Midbrain (tissue), 1 donor: ENCODE measurements around the gene DNPEP.

Experiments used
- DNase-seq: peaks from one replicate; lab custom pipeline; 2025; lab: John Stamatoyannopoulos, UW

Gene DNPEP

DNA sequence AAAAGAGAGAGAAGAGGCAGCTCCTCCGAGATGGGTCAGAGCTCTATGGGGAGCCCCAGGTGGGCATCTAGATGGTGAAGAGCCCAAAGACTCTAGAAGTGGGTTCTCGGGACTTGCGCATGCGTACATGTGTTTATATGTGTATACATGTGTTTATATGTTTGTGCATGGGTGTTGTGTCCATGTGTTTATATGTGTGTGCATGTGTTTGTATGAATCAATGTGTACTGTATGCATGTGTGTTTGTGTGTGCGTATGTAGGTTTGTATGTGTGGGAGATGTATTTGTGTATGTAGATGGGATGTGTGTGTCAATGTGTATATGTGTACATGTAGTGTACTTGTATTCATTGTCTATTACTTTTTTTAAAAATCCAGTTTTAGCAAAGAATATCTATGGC, 25.6 kb downstream of the DNPEP start:
- no peak for DNase-seq

DNA sequence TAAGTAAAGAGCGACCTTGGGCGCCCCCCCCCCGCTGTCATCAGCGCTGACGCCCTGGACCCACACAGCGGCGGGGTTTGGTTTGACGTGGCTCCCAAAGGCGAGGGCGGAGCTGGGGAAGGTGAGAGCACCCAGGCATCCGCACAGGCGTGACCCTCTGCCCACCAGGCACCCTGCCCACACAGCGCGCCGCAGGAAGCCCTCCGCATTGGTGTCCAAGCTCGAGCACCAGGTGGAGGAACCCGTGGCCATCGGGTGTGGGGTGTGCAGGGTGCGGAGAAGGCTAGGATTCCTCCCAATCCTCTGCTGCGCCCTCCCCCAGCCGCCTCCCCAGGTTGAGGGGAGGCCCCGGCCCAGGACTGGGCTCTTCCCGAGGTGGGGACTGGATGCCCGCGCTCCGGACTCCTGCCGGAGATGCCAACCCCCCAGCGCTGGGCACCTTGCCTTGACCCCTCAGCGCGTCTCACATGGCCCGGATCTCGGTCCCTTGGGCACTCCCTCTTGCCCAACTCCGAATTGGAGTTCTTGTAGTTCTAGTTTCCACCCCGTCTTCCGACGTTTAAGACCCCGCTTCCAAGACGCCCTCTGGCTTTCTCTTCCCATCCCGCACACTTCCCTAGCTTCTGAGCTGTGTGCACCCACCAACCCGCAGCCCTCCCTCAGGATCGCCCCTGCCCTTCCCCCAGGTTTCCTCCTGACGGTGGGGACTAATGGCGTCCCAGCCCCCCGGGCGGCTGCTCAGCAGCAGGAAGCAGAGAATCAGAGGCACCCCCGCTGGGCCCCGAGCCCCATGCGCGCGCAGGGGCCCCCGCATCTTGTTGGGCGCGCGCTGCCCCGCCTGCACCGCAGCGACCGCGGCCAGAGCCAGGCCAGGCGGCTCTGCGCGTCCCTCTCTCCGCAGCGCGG, 29.3 kb downstream of the DNPEP start:
- DNase-seq: no peak

DNA sequence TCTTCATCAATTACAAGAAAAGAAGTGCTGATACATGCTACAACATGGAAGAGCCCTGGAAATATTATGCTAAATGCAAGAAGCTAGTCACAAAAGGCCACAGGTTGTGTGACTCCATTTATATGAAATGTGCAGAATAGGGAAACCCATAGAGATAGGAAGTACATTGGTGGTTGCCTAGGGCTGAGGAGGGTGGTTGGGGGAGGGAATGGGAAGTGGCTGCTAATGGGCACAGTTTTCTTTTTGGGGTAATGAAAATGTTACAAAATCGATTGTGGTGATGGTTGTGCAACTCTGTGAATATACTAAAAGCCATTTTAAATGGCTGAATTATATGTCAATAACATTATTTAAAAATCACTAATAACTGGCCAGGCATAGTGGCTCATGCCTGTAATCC, 30.9 kb downstream of the DNPEP start:
- DNase-seq: no peak

DNA sequence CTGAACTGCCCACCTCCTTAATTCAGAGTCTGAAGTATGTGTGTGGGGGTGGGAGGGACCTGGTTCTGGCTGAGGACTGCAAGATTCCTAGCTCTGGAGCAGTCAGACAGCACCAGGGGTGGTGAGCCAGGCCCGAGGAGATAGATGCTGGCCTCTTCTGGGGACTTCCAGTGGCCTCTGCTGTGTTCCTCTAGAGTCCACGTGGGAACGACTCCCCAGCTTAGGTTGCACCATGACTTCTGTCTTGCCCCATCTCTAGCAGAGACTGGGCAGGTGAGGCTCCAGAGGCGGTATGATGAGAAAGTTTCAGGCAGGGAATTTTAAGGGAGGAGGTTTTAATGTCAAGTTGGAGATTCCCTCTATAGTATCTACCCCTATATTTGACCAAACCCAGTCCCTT, 33.1 kb downstream of the DNPEP start:
- no peak for DNase-seq

DNA sequence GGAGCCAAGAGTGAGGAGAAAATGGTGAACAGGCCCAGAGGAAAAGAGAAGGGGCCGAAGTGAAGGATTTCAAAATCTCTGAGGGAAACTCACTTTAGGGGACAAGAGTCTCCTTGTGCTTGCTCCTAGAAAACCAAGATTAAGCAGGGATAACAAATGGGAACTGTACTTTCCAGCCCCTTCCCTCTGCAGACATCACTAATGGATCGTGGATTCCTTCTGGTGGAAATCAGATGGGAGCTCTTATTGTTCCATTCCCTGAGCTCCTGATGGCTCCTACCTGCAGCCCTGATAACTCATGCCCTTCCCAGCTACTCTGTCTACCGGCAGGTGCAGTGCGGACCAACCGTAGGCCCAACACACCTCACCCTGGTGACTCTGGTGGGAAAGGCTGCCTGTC, 34.6 kb downstream of the DNPEP start:
- DNase-seq: no peak

DNA sequence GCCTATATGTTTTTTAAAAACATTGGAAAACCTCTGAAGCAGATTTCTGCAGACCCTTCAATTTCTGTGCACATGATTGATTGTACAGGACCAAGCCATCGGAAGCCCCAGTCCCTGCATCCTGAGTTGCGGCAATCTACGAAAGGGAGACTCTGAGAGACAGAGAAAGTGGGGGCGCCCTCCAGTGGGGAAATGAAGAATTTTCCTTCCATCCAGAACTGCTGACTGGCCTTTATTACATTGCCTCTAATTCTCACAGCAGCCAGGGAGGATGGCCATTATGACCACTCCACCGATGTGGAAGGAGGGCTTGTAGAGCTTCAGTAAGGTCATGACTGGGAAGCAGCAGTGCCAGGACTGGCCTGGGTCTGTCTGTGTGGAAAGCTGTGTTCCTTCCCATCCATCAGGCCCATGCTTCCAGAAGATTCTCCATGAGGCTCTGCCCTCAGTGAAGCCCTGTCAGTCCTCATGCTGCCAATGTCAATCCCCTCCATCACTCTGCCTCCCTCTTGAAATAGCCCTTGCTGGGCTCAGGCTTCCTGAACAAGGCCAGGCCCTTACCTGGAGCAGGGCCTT, 35.2 kb downstream of the DNPEP start:
- DNase-seq: peak; percentile 65

DNA sequence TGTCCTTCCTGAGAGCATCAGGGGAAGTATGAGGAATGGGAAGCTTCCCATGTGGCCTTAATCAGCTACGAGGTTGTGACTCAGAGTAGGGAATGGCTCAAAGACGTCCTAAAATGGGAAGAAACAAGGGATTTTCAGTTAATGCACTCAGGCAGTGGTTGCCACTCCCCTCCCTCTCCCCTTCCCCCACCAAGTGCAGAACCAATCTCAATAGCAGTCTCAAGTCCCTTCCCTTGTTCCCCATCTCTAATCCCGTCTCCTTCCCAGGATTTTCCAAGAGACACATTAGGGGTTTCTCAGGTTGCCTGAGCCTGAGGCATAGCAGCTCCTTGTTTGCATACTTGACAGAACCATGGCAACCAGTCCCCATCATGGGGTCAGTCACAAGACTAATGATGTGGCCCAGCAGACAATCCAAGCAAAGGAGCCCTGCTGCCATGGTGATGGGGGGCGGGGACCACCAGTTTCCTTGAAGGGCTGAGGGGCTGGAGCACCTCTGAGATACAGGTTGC, 36.9 kb downstream of the DNPEP start:
- DNase-seq: no peak

DNA sequence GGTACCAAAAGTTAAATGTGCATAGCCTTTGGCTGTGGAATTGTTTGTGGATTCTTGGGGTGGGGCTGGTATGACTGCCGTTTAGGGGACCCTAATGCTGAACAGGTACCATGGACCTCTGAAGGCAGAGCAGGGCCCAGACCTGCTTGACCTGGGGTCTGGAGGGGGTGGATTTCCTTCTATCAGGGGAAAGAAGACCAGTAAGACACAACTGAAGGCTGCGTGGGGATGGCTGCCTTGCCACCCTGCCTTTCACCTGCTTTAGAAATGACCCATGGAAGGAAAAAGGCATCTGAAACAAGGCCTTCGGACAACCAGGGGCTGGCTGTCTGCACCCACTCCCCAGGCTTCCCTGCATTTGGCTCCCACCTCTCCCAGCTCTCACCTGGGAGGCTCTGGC, 37.5 kb downstream of the DNPEP start:
- no peak for DNase-seq

DNA sequence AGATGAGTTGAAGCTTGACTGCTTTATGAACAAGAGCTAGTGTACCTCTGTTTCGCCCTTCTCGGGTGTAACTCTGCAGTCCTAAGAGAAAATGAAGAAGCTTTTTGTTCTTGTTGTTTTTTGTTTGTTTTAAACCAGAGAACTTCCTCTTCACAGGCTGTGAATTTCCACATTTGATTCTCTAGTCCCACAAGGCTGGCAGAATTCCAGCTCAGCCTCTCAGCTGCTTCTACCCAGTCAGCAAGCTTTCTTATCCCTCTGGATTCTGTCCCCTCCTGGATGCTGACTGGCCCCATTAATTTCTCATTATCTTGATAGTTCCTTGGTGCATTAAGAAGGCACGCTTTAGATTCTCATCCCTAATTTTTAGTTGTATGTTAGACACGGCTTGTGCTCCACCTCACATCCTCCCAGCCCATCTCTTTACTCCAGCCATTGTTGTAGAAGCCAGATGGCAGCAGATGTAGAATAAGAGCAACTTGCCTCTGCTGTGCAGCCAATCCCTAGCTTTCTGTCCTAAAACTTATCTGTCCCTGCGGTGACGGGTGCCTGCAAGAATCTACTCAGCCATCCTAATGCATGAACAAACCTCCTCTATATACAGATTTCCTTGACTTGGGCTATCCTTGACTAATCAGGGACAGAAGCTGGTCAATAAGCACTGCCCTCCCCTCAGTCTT, 42.8 kb downstream of the DNPEP start:
- DNase-seq: peak; percentile 53

DNA sequence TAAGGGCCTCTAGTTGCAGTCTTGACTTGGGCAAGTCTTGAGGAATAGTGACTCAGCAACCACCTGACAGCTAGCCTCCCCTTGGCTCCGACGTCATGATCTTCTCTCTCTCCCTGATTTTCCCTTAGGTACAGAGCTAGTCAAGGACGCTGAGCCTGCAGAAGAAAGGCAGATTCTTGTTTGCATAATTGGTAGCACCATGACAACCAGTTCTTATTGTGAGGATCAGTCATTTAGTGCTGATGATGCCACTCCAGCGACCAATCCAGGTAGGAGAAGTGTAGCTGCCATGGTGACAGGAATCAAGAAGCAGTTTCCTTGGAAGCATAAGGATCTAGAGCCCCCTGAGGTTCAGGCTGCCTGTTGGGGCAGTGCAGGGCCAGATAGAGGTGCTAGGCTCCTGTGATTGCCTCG, 52.3 kb downstream of the DNPEP start:
- DNase-seq: no peak

DNA sequence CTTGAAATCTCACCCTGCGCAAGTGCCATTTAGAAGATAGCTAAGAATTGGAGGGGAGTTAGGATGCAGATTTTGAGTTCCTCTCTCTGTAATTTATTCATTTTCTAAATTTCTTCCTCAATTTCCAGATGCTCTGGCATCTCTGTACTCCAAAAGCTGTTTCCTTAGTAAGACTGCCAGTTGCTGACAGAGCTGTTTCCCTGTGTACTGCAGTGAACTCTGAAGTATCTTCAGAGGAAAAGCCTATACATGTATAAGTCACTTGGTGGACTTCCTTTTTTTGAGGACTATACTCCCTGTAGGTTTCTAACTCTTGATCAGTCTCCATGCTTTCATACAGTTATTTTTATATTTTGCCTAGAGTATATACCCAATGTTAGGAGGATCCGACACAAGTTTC, 53.6 kb downstream of the DNPEP start:
- DNase-seq: no peak

DNA sequence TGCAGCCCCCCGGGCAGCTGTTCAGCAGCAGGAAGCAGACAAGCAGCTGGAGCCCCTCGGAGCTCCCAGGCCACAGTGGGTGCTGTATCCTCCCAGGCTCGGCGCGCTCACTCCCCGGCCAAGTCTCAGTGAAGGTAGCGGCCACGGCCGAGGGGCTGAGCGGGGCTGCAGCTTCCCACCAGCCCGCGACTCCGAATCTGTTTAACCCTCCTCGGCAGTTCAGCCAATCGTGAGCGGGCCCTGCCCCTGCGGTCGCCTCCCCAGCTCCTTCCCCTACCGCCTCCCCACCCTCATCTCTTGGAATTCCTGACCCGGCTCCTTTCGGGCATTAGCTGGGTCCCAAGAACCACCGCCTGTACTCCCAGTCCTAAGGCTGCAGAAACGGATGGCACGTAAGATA, 55.2 kb downstream of the DNPEP start, which contains the start of gene RESP18:
Gene RESP18, minus strand, starts transcription at position 203 of the 400 bp plus-strand sequence.
- no peak for DNase-seq

DNA sequence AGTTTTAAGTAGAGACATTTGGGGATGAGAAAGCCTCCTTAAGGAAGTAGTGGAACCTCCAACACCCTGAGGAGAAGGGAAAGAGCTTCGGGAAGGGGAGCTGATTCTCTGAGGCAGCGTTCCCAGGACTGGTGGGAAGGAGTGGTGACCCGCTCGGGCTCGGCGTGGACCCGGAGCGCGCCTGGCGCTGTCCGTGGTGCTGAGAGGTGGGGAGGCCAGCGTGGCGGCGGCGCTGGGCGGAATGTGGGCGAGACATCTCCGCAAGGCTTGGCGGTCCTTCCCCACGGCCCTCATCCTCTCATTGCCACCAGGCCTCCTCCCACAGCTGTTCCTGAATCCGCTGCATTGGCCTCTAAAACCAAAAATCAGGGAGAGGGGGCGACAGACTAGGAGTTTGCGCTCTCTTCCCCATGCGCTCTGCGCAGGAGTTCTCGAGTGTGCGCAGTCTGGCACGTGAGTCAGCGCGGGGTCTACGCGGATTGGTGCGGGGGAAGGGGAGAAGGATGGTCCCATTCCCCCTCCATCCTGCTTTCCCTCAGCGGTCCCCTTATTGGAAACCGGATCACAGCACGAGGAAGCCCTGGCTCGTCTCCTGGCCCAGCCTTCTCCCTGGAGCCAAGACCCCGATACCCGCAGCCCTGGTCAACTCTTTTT, 56.0 kb downstream of the DNPEP start:
- DNase-seq: no peak

DNA sequence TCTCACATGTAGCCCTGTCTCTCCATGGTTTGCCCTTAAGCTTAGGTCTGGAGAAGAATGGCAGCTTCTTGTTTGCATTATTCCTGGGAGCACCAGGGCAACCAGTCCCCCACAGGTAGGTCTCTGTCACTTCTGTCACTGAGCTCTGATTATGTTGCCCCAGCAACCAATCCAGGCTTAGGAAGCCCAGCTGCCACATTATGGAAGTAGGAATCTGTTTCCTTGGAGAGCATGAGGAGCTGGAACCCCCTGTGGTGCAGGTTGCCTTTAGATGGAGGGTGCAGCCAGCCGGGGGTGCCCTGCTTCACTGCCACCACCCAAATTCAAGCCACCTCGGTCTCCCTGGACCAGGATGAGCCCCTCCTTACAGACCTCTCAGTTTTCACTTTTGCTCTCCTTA, 60.0 kb downstream of the DNPEP start:
- DNase-seq: no peak

DNA sequence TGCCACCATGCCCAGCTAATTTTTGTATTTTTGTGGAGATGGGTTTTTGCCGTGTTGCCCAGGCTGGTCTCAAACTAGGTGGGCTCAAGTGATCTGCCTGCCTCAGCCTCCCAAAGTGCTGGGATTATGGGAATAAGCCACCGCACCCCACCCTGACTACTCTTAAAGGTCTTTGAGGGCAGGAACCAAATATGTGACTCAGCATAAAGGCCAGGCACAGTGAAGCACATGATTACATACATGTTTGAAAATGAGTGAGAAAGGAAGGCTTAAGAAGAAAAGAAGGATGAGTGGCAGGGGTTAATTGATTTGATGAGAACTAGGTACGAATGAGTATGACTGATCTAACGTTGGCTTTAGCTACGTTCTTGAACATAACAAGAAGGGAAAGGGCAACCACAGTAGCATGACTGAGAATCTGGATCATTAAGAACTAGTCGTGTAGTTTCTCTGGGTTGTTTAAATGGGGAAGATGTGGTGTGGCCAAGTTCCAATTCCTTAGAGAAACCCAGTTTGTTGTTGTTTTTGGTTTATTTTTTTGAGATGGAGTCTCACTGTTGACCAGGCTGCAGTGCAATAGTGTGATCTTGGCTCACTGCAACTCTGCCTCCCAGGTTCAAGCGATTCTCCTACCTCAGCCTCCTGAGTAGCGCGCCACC, 61.9 kb downstream of the DNPEP start:
- no peak for DNase-seq

DNA sequence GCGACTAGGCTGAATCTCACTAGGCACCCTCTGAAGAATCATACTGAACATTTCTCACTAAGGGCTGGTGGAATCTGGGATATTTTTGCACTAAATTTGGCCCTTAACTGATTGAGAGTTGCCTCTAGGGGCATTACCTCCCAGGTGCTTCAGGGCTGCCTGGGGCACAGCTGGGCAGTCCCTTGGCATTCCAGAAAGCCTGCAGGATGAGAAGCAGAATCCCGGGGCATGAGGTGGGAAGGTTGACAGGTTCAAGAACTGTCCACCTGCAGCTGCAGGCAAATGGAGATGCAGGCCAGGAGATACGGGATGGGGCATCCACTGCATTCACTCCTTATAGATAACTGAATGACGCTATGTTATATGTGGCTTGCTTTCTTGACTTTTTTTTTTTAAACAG, 62.6 kb downstream of the DNPEP start:
- no peak for DNase-seq

DNA sequence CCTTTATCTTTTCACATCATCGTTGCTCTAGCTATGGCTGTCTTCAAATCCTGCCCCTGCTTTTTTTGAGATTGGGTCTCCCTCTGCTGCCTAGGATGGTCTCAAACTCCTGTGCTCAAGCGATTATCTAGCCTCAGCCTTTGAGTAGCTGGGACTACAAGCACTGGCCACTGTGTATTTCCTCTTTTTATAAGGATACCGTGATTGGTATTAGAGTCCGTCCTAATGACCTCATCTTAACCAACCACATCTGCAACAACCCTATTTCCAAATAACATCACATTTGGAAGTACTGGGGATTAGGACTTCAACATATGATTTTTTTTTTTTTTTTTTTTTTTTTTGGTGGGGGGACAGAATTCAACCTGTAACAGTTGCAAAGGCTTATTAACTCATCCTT, 64.3 kb downstream of the DNPEP start:
- no peak for DNase-seq
